HFF-Myc (cell line): Measurements from ENCODE around the gene CBX5.
"Not testable (repeated sequence)": the region's sequence is repeated elsewhere in the genome, so short reads cannot be mapped to it uniquely, and the experiment has no call there.

Source experiments
- DNase-seq: peaks from one replicate; pipeline ENCODE4 v3.0.0-alpha.2; 2011; ENCODE audit warnings: low read depth; ENCODE audit errors: extremely low read depth
- H3K4me3 ChIP-seq: replicated peaks from 2 replicates; pipeline ENCODE4 v1.5.1; 2011; ENCODE audit warnings: low read depth, mild to moderate bottlenecking, control low read depth, low read length
- CTCF ChIP-seq: IDR thresholded peaks from 2 replicates; pipeline ENCODE4 v1.5.1; 2012; ENCODE audit warnings: mild to moderate bottlenecking, low read depth, low read length, control low read depth; ENCODE audit errors: missing control alignments

The CBX5 gene

GRCh38 chr12:54191126-54191525 is 88.8 kb downstream of the CBX5 start:
- DNase-seq: no peak
- no peak for TF ChIP-seq CTCF
- H3K4me3 ChIP-seq: no peak overlapping the region

DNA sequence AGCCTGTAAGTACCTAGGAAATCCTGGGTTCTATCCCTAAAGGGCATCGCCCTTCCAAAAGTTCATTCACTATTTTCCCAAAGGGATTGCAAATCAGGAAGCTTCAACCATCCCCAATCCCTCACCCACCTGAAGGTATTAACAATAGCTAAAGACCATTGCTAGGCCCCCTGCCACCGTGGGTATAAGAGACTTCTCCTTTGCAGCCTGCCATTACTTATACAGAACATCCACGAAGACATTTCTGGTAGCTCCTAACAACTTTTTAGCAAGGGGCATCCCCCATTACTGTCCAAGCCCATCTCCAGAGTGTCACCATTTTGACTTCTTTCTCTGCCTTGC is 90.8 kb downstream of the CBX5 start:
- DNase-seq: no peak
- H3K4me3 ChIP-seq: peak overlapping the region; percentile 64
- TF ChIP-seq CTCF: no peak

DNA sequence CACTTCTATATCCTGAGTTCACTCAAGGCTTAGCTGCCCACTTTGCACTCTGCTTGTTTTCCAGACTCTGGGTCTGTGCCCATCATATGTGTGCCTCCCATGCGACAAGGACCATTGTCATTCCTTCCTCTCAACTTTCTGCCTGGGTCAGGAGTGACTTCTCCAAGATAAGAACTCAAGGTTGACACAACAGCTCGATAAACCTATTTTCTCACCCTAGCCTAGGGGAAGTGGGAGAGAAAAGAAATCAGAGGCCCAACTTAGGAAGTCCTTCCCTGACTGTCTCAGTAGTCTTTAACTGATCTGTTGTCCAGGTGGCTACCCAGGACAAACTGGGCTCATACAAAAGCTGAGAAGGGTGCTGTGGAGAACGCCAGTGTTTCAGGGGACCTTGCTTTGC is 92.8 kb downstream of the CBX5 start:
- no peak for TF ChIP-seq CTCF
- no peak for DNase-seq
- no peak overlapping the region for H3K4me3 ChIP-seq

- TF ChIP-seq CTCF: no peak
- DNase-seq: no peak
- no peak overlapping the region for H3K4me3 ChIP-seq
Measured at GRCh38 chr12:54185919-54186318, 94.0 kb downstream of the CBX5 start.

DNA sequence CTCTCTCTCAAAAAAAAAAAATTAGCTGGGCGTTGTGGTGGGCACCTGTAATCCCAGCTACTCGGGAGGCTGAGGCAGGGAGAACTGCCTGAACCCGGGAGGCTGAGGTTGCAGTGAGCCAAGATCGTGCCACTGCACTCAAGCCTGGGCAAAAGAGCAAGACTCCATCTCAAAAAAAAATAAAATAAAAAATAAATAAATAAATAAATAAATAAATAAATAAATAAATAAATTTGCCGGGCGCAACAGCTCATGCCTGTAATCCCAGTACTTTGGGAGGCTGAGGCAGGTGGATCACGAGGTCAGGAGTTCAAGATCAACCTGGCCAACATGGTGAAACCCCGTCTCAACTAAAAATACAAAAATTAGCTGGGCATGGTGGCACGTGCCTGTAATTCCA is 94.6 kb downstream of the CBX5 start:
- not testable (repeated sequence) for H3K4me3 ChIP-seq, DNase-seq

- no peak for DNase-seq
- no peak for TF ChIP-seq CTCF
- no peak overlapping the region for H3K4me3 ChIP-seq
Measured at GRCh38 chr12:54184024-54184805, 95.7 kb downstream of the CBX5 start.

- TF ChIP-seq CTCF: no peak
- DNase-seq: no peak
- no peak overlapping the region for H3K4me3 ChIP-seq
Measured at GRCh38 chr12:54182981-54183380, 96.9 kb downstream of the CBX5 start.
